Muscle of arm (tissue), 12 donors: ENCODE data around the gene CPA2. TPM values are rescaled to one million over a fixed set of nuclear protein-coding genes. Genes with fewer than 3 reads are reported as not detected.
"Not testable (repeated sequence)": the region's sequence is repeated elsewhere in the genome, so short reads cannot be mapped to it uniquely, and the experiment has no call there.

ENCODE experiments used
- DNase-seq: peaks from one replicate; pipeline ENCODE4 v3.0.0-alpha.2; 2013
- polyA plus RNA-seq, 12 donors: library from polyadenylated mRNA; unstranded; fragments of 120-200 nt; gene quantifications; one replicate each; pipeline ENCODE4 v1.2.1, GENCODE V29; 2013; ENCODE audit not compliant: insufficient read length in 12 of 12

Gene CPA2
- polyA plus RNA-seq, 12 donors, result 0.44 to 0.98 (median 0.52) TPM; not detected in 2

GRCh38 chr7:130249626-130250025 lies 17.0 kb upstream of the CPA2 start:
- not testable (repeated sequence) for DNase-seq

- no peak for DNase-seq
These were observed 12.1 kb upstream of the CPA2 start for GRCh38 chr7:130254555-130254954.

- DNase-seq, result no peak
These were observed 10.0 kb upstream of the CPA2 start for GRCh38 chr7:130256704-130257103.

GRCh38 chr7:130258494-130259078 lies 8.1 kb upstream of the CPA2 start:
- DNase-seq, result no peak

GRCh38 chr7:130262448-130262847 lies 4.2 kb upstream of the CPA2 start:
- DNase-seq, result no peak

- DNase-seq, result no peak
These were observed 3.5 kb upstream of the CPA2 start for GRCh38 chr7:130263130-130263529.

- no peak for DNase-seq
These were observed 278 bp downstream of the CPA2 start for GRCh38 chr7:130266961-130267321.

GRCh38 chr7:130268463-130269317 lies 2.0 kb downstream of the CPA2 start:
- DNase-seq, result no peak

- DNase-seq, result no peak
These were observed 2.6 kb downstream of the CPA2 start for GRCh38 chr7:130269318-130269694.

- no peak for DNase-seq
These were observed 4.5 kb downstream of the CPA2 start for GRCh38 chr7:130270947-130271800.

GRCh38 chr7:130272381-130273080 lies 5.9 kb downstream of the CPA2 start:
- DNase-seq, result peak; percentile 54

- DNase-seq, result peak; percentile 92
These were observed 6.6 kb downstream of the CPA2 start for GRCh38 chr7:130273081-130273932.

GRCh38 chr7:130273933-130274255 lies 7.2 kb downstream of the CPA2 start:
- peak; percentile 80 for DNase-seq

GRCh38 chr7:130274296-130274695 lies 7.6 kb downstream of the CPA2 start:
- DNase-seq, result no peak

GRCh38 chr7:130274983-130275591 lies 8.4 kb downstream of the CPA2 start:
- peak; percentile 31 for DNase-seq

- DNase-seq, result peak; percentile 35
These were observed 9.2 kb downstream of the CPA2 start for GRCh38 chr7:130275826-130276297.

- peak; percentile 43 for DNase-seq
These were observed 10.4 kb downstream of the CPA2 start for GRCh38 chr7:130276796-130277762.

- DNase-seq, result peak; percentile 85
These were observed 11.3 kb downstream of the CPA2 start for GRCh38 chr7:130277763-130278643.
